Measurements from ENCODE around the gene TTLL7.
A peak's percentile ranks its signal among the peaks of the same experiment; 100 is the strongest.

TTLL7 gene, protein sequence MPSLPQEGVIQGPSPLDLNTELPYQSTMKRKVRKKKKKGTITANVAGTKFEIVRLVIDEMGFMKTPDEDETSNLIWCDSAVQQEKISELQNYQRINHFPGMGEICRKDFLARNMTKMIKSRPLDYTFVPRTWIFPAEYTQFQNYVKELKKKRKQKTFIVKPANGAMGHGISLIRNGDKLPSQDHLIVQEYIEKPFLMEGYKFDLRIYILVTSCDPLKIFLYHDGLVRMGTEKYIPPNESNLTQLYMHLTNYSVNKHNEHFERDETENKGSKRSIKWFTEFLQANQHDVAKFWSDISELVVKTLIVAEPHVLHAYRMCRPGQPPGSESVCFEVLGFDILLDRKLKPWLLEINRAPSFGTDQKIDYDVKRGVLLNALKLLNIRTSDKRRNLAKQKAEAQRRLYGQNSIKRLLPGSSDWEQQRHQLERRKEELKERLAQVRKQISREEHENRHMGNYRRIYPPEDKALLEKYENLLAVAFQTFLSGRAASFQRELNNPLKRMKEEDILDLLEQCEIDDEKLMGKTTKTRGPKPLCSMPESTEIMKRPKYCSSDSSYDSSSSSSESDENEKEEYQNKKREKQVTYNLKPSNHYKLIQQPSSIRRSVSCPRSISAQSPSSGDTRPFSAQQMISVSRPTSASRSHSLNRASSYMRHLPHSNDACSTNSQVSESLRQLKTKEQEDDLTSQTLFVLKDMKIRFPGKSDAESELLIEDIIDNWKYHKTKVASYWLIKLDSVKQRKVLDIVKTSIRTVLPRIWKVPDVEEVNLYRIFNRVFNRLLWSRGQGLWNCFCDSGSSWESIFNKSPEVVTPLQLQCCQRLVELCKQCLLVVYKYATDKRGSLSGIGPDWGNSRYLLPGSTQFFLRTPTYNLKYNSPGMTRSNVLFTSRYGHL

DNA sequence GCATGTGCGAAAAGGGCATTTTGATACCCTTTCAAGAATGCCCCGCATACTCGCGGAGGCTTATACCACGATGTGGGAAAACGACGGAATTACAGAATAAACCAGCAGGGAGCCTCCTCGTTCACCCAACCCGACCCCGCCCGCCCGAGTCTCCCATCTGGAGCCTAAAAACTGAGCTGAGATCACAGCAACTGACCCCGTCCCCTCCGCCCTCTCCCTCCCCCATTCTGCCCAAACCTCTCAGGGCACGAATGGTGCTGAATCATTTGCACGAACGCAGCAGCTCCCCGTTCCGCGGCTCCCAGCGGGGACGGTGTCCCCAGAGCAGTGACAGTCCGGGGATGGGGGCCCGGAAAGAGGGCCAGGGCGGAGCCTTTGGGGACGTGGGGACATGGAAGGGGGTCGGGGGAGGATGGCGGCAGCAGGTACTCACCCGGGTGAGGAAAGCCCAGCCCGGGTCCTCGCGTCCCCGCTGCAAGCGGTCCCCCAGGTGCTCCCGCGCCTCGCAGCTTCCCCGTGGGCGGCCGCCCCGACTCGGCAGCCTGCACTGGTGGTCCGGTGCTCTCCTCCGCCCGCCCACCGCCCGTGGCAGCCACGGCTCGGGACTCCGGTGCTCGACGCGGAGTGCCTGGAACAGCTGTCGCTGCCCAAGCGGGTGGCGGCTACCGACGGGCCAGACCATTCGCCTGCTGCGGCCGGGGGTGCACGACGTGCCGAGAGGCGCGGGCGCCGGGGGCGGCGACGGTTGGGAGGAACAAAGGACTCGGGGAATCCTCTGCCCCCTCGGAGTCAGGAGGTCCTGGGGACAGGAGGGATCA is at the start of gene TTLL7:
TSS of gene TTLL7 (minus strand) at position 635 of the 818 bp plus-strand sequence. CDS start 46,921 bp downstream, outside the sequence.
- no peaks in the 10 kb centered on the region for H3K36me3 ChIP-seq (ENCODE audit: control insufficient read depth, insufficient read depth, low read length)

DNA sequence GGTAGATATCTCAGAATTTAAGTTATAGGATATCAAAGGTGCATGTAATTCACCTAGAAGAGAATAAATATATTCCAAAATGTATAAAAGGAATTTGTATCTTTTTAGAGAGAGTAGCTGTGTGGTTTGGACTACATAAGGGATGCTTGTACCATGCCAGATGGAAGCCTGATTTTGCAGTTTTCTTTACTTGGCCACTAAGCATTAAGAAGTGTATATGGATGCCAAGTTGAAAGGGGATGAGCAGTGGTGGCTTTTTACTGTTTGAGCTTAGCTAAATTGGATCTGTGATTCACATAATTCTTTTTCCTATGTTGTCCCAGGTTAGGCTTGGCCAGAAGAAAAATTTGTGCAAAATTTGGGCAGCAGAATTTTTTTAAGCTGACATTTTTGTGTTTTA is 43.5 kb upstream of the TTLL7 start:
- Histone ChIP-seq H3K4me1 (ENCODE audit: control insufficient read depth, insufficient read depth, low read length) (no peaks in the 10 kb centered on the region), H3K4me3 (ENCODE audit: low read length) (no peak overlapping the region)

More for the DNA sequence above, at the start of gene TTLL7:
- no peaks in the 10 kb centered on the region for H3K9me3 ChIP-seq (ENCODE audit: control insufficient read depth, low read length)
- peak within 1 kb of the TSS; percentile 81 for H3K9ac ChIP-seq (ENCODE audit: low read length)
- H3K4me3 ChIP-seq (ENCODE audit: low read length) = peak within 1 kb of the TSS; percentile 84
- H3K4me1 ChIP-seq (ENCODE audit: control insufficient read depth, insufficient read depth, low read length) = peaks cover 5% of the 10 kb centered on the region
- H3K27me3 ChIP-seq (ENCODE audit: control insufficient read depth, insufficient read depth, low read length) = peaks cover 10% of the 10 kb centered on the region

DNA sequence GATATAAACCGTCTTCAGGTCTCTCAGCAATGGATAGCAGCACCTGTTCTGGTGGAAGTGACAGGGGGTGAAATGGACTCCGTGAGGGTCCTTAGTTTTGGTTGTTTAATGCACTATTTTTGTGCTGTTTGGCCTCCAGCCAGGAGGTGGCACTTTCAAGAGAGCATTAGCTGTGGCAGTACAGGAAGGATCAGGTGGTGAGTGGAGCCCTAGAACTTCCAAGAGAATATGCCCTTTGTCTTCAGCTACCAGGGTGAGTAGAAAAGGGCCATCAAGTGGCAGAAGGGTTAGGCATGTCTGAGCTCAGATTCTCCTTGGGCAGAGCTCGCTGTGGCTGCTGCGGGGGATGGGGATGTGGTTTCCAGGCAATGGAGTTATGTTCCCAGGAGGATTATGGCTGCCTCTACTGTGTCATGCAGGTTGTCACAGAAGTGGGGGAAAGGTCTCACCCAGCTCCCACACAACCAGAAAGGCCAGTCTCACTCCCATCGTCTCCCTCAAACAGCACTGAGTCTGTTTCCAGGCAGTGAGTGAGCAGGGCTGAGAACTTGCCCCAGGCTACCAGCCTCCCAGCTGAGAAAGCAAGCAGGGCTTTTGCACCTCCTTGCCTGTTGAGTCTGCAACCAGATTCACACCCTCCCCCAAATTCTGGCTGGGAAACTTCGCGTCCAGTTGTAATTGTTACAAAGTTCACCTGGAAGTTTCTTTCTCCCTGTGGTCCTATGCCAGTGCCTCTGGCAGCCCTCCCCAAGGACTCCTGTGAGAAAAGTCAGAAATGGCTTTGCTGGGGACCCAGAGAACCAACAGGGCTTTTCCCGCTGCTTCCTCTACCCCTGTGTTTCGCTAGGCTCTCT is 39.1 kb upstream of the TTLL7 start:
- no peaks in the 10 kb centered on the region for H3K27me3 ChIP-seq (ENCODE audit: control insufficient read depth, insufficient read depth, low read length)
- no peaks in the 10 kb centered on the region for H3K4me1 ChIP-seq (ENCODE audit: control insufficient read depth, insufficient read depth, low read length)
- H3K36me3 ChIP-seq (ENCODE audit: control insufficient read depth, insufficient read depth, low read length) = no peaks in the 10 kb centered on the region
- no peaks in the 10 kb centered on the region for H3K9me3 ChIP-seq (ENCODE audit: control insufficient read depth, low read length)
- no peak overlapping the region for H3K9ac ChIP-seq (ENCODE audit: low read length)
- no peak overlapping the region for H3K4me3 ChIP-seq (ENCODE audit: low read length)

More for the DNA sequence above, 43.5 kb upstream of the TTLL7 start:
- Histone ChIP-seq H3K9ac (ENCODE audit: low read length) (no peak overlapping the region), H3K27me3 (ENCODE audit: control insufficient read depth, insufficient read depth, low read length) (no peaks in the 10 kb centered on the region), H3K36me3 (ENCODE audit: control insufficient read depth, insufficient read depth, low read length) (no peaks in the 10 kb centered on the region), H3K9me3 (ENCODE audit: control insufficient read depth, low read length) (no peaks in the 10 kb centered on the region)

DNA sequence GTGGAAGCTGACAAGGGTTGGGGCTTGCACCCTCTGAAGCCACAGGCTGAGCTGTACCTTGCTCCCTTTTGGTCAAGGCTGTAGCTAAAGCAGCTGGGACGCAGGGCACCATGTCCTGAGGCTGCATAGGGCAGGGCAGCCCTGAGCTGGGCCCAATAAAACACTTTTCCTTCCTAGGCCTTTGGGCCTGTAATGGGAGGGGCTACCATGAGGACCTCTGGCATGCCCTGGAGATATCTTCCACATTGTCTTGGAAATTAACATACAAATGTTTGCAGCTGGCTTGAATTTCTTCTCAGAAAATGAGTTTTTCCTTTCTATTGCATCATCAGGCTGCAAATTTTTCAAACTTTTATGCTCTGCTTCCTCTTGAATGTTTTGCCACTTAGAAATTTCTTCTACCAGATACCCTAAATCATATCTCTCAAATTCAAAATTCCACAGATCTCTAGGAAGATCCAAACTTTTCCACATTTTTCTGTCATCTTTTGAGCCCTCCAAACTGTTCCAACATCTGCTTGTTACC is 32.9 kb upstream of the TTLL7 start:
- H3K4me3 ChIP-seq (ENCODE audit: low read length) = no peak overlapping the region
- no peaks in the 10 kb centered on the region for H3K27me3 ChIP-seq (ENCODE audit: control insufficient read depth, insufficient read depth, low read length)
- H3K9ac ChIP-seq (ENCODE audit: low read length) = no peak overlapping the region
- no peaks in the 10 kb centered on the region for H3K36me3 ChIP-seq (ENCODE audit: control insufficient read depth, insufficient read depth, low read length)
- no peaks in the 10 kb centered on the region for H3K4me1 ChIP-seq (ENCODE audit: control insufficient read depth, insufficient read depth, low read length)
- H3K9me3 ChIP-seq (ENCODE audit: control insufficient read depth, low read length) = no peaks in the 10 kb centered on the region

DNA sequence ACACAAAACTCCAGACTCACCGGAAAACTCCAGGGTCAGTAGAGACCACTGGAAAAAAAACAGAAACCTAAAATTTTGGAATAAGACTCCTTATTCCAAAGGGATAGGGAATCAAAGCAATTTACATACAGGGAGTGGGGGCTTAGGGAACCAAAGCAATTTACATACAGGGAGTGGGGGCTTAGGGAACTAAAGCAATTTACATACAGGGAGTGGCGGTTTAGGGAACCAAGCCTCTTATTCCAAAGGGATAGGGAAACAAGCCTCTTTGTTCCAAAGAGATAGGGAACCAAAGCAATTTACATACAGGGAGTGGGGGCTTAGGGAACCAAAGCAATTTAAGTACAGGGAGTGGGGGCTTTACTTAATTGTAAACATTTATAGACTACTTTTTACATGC is 28.4 kb upstream of the TTLL7 start:
- Histone ChIP-seq H3K4me1 (ENCODE audit: control insufficient read depth, insufficient read depth, low read length) (no peaks in the 10 kb centered on the region), H3K36me3 (ENCODE audit: control insufficient read depth, insufficient read depth, low read length) (no peaks in the 10 kb centered on the region), H3K27me3 (ENCODE audit: control insufficient read depth, insufficient read depth, low read length) (no peaks in the 10 kb centered on the region), H3K9ac (ENCODE audit: low read length) (no peak overlapping the region), H3K9me3 (ENCODE audit: control insufficient read depth, low read length) (no peaks in the 10 kb centered on the region), H3K4me3 (ENCODE audit: low read length) (no peak overlapping the region)

DNA sequence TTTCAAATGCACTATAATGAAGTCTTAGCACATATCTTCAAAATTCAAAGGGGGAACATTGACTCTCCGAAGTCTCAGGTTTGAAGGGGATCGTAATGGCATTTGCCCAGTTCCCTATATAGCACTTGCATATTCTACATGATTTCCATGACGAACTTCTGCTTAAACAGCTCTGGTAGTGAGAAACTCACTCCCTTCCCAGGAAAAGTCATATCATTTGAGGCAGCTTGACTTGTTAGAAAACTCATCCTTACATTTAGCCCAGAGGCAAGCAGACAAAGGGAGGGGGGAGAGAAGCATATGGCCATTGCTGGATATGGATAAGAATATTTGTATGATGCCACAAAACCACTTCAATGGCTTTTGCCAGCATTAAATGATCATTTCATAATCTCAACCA is 27.0 kb upstream of the TTLL7 start:
- H3K9me3 ChIP-seq (ENCODE audit: control insufficient read depth, low read length) = no peaks in the 10 kb centered on the region
- no peaks in the 10 kb centered on the region for H3K4me1 ChIP-seq (ENCODE audit: control insufficient read depth, insufficient read depth, low read length)
- no peaks in the 10 kb centered on the region for H3K27me3 ChIP-seq (ENCODE audit: control insufficient read depth, insufficient read depth, low read length)
- no peak overlapping the region for H3K9ac ChIP-seq (ENCODE audit: low read length)
- no peak overlapping the region for H3K4me3 ChIP-seq (ENCODE audit: low read length)
- H3K36me3 ChIP-seq (ENCODE audit: control insufficient read depth, insufficient read depth, low read length) = no peaks in the 10 kb centered on the region

DNA sequence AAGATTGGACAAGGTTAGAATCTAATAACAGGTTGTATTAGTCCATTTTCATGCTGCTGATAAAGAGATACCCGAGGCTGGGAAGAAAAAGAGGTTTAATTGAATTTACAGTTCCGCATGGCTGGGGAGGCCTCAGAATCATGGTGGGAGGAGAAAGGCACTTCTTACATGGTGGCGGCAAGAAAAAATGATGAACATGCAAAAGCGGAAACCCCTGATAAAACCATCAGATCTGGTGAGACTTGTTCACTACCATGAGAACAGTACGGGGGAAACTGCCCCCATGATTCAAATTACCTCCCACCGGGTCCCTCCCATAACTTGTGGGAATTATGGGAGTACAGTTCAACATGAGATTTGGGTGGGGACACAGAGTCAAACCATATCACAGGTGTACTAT is 22.9 kb upstream of the TTLL7 start:
- Histone ChIP-seq H3K4me1 (ENCODE audit: control insufficient read depth, insufficient read depth, low read length) (peaks cover 3% of the 10 kb centered on the region), H3K36me3 (ENCODE audit: control insufficient read depth, insufficient read depth, low read length) (no peaks in the 10 kb centered on the region), H3K4me3 (ENCODE audit: low read length) (no peak overlapping the region)

DNA sequence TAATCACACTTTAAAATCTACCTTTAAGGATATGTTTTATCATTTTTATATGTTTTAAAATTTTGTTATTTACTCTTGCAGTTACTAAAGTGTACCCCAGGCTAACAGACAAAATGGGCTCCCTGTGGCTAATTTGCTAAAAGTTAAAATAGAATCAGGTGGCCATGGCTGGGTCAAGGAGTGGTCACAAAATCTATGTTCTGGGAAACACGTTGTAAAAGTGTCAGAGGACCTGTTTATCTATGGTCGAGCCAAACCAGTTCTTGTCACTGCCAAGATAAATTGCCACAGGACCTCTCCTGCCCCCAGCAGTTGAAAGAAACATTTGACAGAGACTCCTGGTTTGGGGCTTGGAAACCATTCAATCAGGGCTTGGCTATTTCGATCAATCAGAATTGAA is 21.2 kb upstream of the TTLL7 start:
- H3K27me3 ChIP-seq (ENCODE audit: control insufficient read depth, insufficient read depth, low read length) = no peaks in the 10 kb centered on the region

More for the DNA sequence above, 22.9 kb upstream of the TTLL7 start:
- H3K27me3 ChIP-seq (ENCODE audit: control insufficient read depth, insufficient read depth, low read length) = no peaks in the 10 kb centered on the region
- H3K9me3 ChIP-seq (ENCODE audit: control insufficient read depth, low read length) = no peaks in the 10 kb centered on the region
- H3K9ac ChIP-seq (ENCODE audit: low read length) = no peak overlapping the region

DNA sequence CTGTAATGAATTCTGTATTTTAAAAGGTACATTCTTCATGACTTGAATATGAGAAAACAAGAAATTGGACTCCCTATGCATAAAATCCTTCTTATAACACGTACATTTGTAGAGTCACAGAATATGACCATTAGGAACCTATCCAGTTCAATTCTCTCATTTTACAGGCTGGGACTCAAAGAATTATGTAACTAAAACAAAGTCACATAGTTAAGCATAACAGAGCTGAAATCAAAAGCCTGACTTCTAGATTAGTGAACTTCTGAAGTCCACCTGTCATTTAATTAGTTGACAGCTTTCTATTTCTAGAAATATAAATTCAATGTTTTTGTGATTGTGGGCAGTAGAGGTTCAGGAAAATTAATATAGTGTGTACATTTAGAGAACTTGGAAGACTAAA is 20.3 kb upstream of the TTLL7 start:
- H3K27me3 ChIP-seq (ENCODE audit: control insufficient read depth, insufficient read depth, low read length) = no peaks in the 10 kb centered on the region
- no peaks in the 10 kb centered on the region for H3K9me3 ChIP-seq (ENCODE audit: control insufficient read depth, low read length)
- peaks cover 3% of the 10 kb centered on the region for H3K4me1 ChIP-seq (ENCODE audit: control insufficient read depth, insufficient read depth, low read length)
- H3K4me3 ChIP-seq (ENCODE audit: low read length) = no peak overlapping the region
- no peaks in the 10 kb centered on the region for H3K36me3 ChIP-seq (ENCODE audit: control insufficient read depth, insufficient read depth, low read length)
- H3K9ac ChIP-seq (ENCODE audit: low read length) = no peak overlapping the region

More for the DNA sequence above, 21.2 kb upstream of the TTLL7 start:
- Histone ChIP-seq H3K4me1 (ENCODE audit: control insufficient read depth, insufficient read depth, low read length) (peaks cover 3% of the 10 kb centered on the region), H3K4me3 (ENCODE audit: low read length) (no peak overlapping the region), H3K36me3 (ENCODE audit: control insufficient read depth, insufficient read depth, low read length) (no peaks in the 10 kb centered on the region), H3K9me3 (ENCODE audit: control insufficient read depth, low read length) (no peaks in the 10 kb centered on the region), H3K9ac (ENCODE audit: low read length) (no peak overlapping the region)

DNA sequence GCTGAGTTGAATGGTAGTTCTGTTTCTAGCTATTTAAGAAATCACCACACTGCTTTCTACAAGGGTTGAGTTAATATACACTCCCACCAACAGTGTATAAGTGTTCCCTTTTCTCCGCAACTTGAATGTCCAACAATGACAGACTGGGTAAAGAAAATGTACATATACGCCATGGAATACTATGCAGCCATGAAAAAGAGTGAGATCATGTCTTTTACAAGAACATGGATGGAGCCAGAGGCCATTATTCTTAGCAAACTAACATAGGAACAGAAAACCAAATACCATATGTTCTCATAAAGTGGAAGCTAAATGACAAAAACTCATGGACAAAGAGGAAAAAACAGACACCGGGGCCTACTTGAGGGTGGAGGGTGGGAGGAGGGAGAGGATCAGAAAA is 14.8 kb upstream of the TTLL7 start:
- Histone ChIP-seq H3K9ac (ENCODE audit: low read length) (no peak overlapping the region), H3K9me3 (ENCODE audit: control insufficient read depth, low read length) (no peaks in the 10 kb centered on the region), H3K4me1 (ENCODE audit: control insufficient read depth, insufficient read depth, low read length) (no peaks in the 10 kb centered on the region), H3K27me3 (ENCODE audit: control insufficient read depth, insufficient read depth, low read length) (no peaks in the 10 kb centered on the region), H3K4me3 (ENCODE audit: low read length) (no peak overlapping the region), H3K36me3 (ENCODE audit: control insufficient read depth, insufficient read depth, low read length) (no peaks in the 10 kb centered on the region)

DNA sequence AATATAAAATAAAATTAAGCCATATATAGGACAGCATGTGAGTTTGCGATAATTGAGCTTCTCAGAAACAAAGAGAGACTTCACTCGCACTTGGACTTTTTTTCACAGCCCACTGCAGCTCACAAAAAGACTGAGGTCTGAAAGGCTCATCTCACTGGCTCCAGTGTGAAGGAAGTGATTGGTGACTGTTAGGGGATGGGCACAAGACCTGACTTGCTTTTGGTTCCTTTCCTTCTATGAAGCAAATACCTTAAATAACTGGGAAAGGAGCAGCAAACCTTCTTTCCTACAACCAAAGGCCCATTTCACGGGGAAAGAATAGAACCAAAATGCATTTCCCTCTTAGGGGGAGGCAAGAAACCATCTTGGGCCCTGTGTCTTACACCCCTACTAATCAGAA is 13.1 kb upstream of the TTLL7 start:
- Histone ChIP-seq H3K4me3 (ENCODE audit: low read length) (no peak overlapping the region), H3K9me3 (ENCODE audit: control insufficient read depth, low read length) (no peaks in the 10 kb centered on the region), H3K36me3 (ENCODE audit: control insufficient read depth, insufficient read depth, low read length) (no peaks in the 10 kb centered on the region), H3K27me3 (ENCODE audit: control insufficient read depth, insufficient read depth, low read length) (no peaks in the 10 kb centered on the region), H3K4me1 (ENCODE audit: control insufficient read depth, insufficient read depth, low read length) (no peaks in the 10 kb centered on the region), H3K9ac (ENCODE audit: low read length) (no peak overlapping the region)

All from mucosa of stomach (tissue), 1 donor.